ENCODE measurements around the gene NEU2.

Gene NEU2

GRCh38 chr2:233062451-233062850 is 30.0 kb downstream of the NEU2 start (continued):
- TF ChIP-seq ZBTB7A (tag by site-specific recombination; IDR thresholded peaks at IDR 0.05; ENCODE audit: low read depth) (no peak), MYNN (tag by site-specific recombination; IDR thresholded peaks at IDR 0.05; ENCODE audit: borderline replicate concordance) (no peak), ZNF202 (tag by site-specific recombination; IDR thresholded peaks at IDR 0.05; ENCODE audit: borderline replicate concordance) (no peak), PATZ1 (tag by site-specific recombination; IDR thresholded peaks at IDR 0.05) (no peak), ZNF544 (tag by site-specific recombination; IDR thresholded peaks at IDR 0.05) (no peak), ZNF416 (tag by site-specific recombination; IDR thresholded peaks at IDR 0.05) (no peak), PRDM2 (tag by site-specific recombination; IDR thresholded peaks at IDR 0.05; ENCODE audit: borderline replicate concordance) (no peak)

- TF ChIP-seq ZBTB11 (tag by site-specific recombination; conservative IDR thresholded peaks at IDR 0.05; ENCODE audit: low read depth) (no peak), SP7 (tag by site-specific recombination; IDR thresholded peaks at IDR 0.05) (no peak), ZNF398 (tag by site-specific recombination; IDR thresholded peaks at IDR 0.05) (no peak), ZFHX2 (tag by site-specific recombination; conservative IDR thresholded peaks at IDR 0.05) (no peak), GLI4 (tag by site-specific recombination; IDR thresholded peaks at IDR 0.05) (no peak), ZNF433 (tag by site-specific recombination; IDR thresholded peaks at IDR 0.05; ENCODE audit: low read depth) (no peak), ZNF843 (tag by site-specific recombination; IDR thresholded peaks at IDR 0.05) (no peak), ZNF223 (tag by site-specific recombination; IDR thresholded peaks at IDR 0.05) (no peak)
- H3K4me3 ChIP-seq (ENCODE audit: low read depth, low read length): no peak overlapping the region
- no peak overlapping the region for H3K27ac ChIP-seq (ENCODE audit: extremely low read depth, low read depth, low read length)
- no peaks in the 10 kb centered on the region for H3K9me3 ChIP-seq (ENCODE audit: control insufficient read depth, insufficient read depth, low read depth, low read length)
- no peaks in the 10 kb centered on the region for H3K4me1 ChIP-seq (ENCODE audit: control insufficient read depth, insufficient read depth, low read length)
- CTCF ChIA-PET: no interaction called here
- no peaks in the 10 kb centered on the region for H3K36me3 ChIP-seq (ENCODE audit: control insufficient read depth in 2 of 2, insufficient read depth in 1 of 2, low read length in 2 of 2)
- POLR2A ChIA-PET: interaction anchor here (0.5 kb wide), 1 partner anchor 120 kb away, joined by 4 read pairs; no protein-coding TSS in a partner anchor
These were observed 30.4 kb downstream of the NEU2 start for GRCh38 chr2:233062946-233063268.
